ENCODE data around the gene PRKCB.

PRKCB gene

GRCh38 chr16:24168856-24169255 lies 333.1 kb downstream of the PRKCB start:
- no peak overlapping the region for H2AFZ ChIP-seq
- no peaks in the 10 kb centered on the region for H3K4me1 ChIP-seq
- H3K9ac ChIP-seq = no peak overlapping the region
- H3K9me3 ChIP-seq (ENCODE audit: control insufficient read depth, low read length) = no peaks in the 10 kb centered on the region
- H3K36me3 ChIP-seq (ENCODE audit: control insufficient read depth, insufficient read depth, low read length) = no peaks in the 10 kb centered on the region
- TF ChIP-seq, protein P1, sequence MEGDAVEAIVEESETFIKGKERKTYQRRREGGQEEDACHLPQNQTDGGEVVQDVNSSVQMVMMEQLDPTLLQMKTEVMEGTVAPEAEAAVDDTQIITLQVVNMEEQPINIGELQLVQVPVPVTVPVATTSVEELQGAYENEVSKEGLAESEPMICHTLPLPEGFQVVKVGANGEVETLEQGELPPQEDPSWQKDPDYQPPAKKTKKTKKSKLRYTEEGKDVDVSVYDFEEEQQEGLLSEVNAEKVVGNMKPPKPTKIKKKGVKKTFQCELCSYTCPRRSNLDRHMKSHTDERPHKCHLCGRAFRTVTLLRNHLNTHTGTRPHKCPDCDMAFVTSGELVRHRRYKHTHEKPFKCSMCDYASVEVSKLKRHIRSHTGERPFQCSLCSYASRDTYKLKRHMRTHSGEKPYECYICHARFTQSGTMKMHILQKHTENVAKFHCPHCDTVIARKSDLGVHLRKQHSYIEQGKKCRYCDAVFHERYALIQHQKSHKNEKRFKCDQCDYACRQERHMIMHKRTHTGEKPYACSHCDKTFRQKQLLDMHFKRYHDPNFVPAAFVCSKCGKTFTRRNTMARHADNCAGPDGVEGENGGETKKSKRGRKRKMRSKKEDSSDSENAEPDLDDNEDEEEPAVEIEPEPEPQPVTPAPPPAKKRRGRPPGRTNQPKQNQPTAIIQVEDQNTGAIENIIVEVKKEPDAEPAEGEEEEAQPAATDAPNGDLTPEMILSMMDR (IDR thresholded peaks at IDR 0.05) = no peak
- H3K79me2 ChIP-seq = no peaks in the 10 kb centered on the region
- no peak overlapping the region for H3K4me2 ChIP-seq (ENCODE audit: low read length)
- H3K4me3 ChIP-seq (ENCODE audit: low read depth, low read length) = no peak overlapping the region
- no peak overlapping the region for H3K27ac ChIP-seq
- H3K27me3 ChIP-seq (ENCODE audit: control insufficient read depth, insufficient read depth, low read length) = no peaks in the 10 kb centered on the region

DNA sequence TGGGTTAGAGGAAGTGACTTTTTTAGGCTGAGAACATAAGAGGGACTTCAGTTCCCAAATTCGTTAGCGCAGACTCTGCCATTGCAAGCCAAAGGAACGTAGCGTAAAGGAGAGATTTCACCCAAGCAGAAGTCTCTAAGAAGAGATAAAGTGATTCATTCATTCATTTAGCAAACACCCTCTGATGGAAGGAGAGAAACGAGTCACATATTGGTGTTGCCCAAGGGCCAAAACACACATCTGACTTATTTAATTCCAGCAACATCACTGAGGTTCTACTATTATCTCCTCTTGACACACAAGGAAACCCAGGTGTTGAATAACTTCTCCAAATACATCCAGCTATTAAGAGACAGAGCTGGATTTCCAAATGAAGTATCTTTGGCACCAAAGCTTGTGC lies 334.6 kb downstream of the PRKCB start:
- no peak overlapping the region for H3K27ac ChIP-seq
- H3K79me2 ChIP-seq = no peaks in the 10 kb centered on the region
- H3K9ac ChIP-seq = no peak overlapping the region
- TF ChIP-seq, protein P1 (IDR thresholded peaks at IDR 0.05) = no peak
- H3K36me3 ChIP-seq (ENCODE audit: control insufficient read depth, insufficient read depth, low read length) = no peaks in the 10 kb centered on the region
- H2AFZ ChIP-seq = no peak overlapping the region
- H3K4me1 ChIP-seq = no peaks in the 10 kb centered on the region
- H3K4me2 ChIP-seq (ENCODE audit: low read length) = no peak overlapping the region
- no peak overlapping the region for H3K4me3 ChIP-seq (ENCODE audit: low read depth, low read length)
- H3K27me3 ChIP-seq (ENCODE audit: control insufficient read depth, insufficient read depth, low read length) = no peaks in the 10 kb centered on the region
- H3K9me3 ChIP-seq (ENCODE audit: control insufficient read depth, low read length) = no peaks in the 10 kb centered on the region

- no peak overlapping the region for H3K27ac ChIP-seq
Observed at GRCh38 chr16:24174504-24174903, 338.7 kb downstream of the PRKCB start.

GRCh38 chr16:24174957-24175356 lies 339.2 kb downstream of the PRKCB start:
- H3K9ac ChIP-seq = no peak overlapping the region
- no peaks in the 10 kb centered on the region for H3K9me3 ChIP-seq (ENCODE audit: control insufficient read depth, low read length)
- H3K4me3 ChIP-seq (ENCODE audit: low read depth, low read length) = no peak overlapping the region
- no peaks in the 10 kb centered on the region for H3K27me3 ChIP-seq (ENCODE audit: control insufficient read depth, insufficient read depth, low read length)
- no peak overlapping the region for H2AFZ ChIP-seq
- H3K27ac ChIP-seq = no peak overlapping the region
- no peak overlapping the region for H3K4me2 ChIP-seq (ENCODE audit: low read length)
- no peaks in the 10 kb centered on the region for H3K79me2 ChIP-seq
- H3K36me3 ChIP-seq (ENCODE audit: control insufficient read depth, insufficient read depth, low read length) = no peaks in the 10 kb centered on the region
- TF ChIP-seq, protein P1 (IDR thresholded peaks at IDR 0.05) = no peak
- H3K4me1 ChIP-seq = no peaks in the 10 kb centered on the region

More at GRCh38 chr16:24174504-24174903, 338.7 kb downstream of the PRKCB start:
- no peak overlapping the region for H2AFZ ChIP-seq
- no peaks in the 10 kb centered on the region for H3K79me2 ChIP-seq
- H3K4me1 ChIP-seq = no peaks in the 10 kb centered on the region
- no peak overlapping the region for H3K9ac ChIP-seq
- no peak overlapping the region for H3K4me2 ChIP-seq (ENCODE audit: low read length)
- no peaks in the 10 kb centered on the region for H3K36me3 ChIP-seq (ENCODE audit: control insufficient read depth, insufficient read depth, low read length)
- no peaks in the 10 kb centered on the region for H3K9me3 ChIP-seq (ENCODE audit: control insufficient read depth, low read length)
- no peak overlapping the region for H3K4me3 ChIP-seq (ENCODE audit: low read depth, low read length)
- TF ChIP-seq, protein P1 (IDR thresholded peaks at IDR 0.05) = no peak
- H3K27me3 ChIP-seq (ENCODE audit: control insufficient read depth, insufficient read depth, low read length) = no peaks in the 10 kb centered on the region

GRCh38 chr16:24178496-24178895 lies 342.7 kb downstream of the PRKCB start:
- Histone ChIP-seq H3K9me3 (ENCODE audit: control insufficient read depth, low read length) (no peaks in the 10 kb centered on the region), H3K27ac (no peak overlapping the region), H3K9ac (no peak overlapping the region), H2AFZ (no peak overlapping the region), H3K27me3 (ENCODE audit: control insufficient read depth, insufficient read depth, low read length) (no peaks in the 10 kb centered on the region), H3K4me2 (ENCODE audit: low read length) (no peak overlapping the region), H3K36me3 (ENCODE audit: control insufficient read depth, insufficient read depth, low read length) (no peaks in the 10 kb centered on the region), H3K4me1 (no peaks in the 10 kb centered on the region), H3K79me2 (no peaks in the 10 kb centered on the region), H3K4me3 (ENCODE audit: low read depth, low read length) (no peak overlapping the region)
- TF ChIP-seq, protein P1 (IDR thresholded peaks at IDR 0.05) = no peak

Data from parathyroid adenoma (tissue), 2 donors.